Kidney (tissue), 14 donors: ENCODE results near the gene PODNL1. TPM values are rescaled to one million over a fixed set of nuclear protein-coding genes. Genes with fewer than 3 reads are reported as not detected.
"Not testable (repeated sequence)": the region's sequence is repeated elsewhere in the genome, so short reads cannot be mapped to it uniquely, and the experiment has no call there.

Experiments
- DNase-seq, 5 donors: peaks; one replicate each; pipeline ENCODE4 v3.0.0-alpha.2; 2013 to 2020
- FAIRE-seq: peaks from 2 replicates; lab custom pipeline; 2012; peaks lifted over from hg19 to GRCh38; lab: Jason Lieb, UNC
- H3K27ac ChIP-seq, 2 donors: one replicate each; pipeline ENCODE4 v1.7.0; 2013; ENCODE audit warnings: low read depth in 2 of 2, low read length in 2 of 2, inconsistent platforms in 1 of 2
- H3K27me3 ChIP-seq: one replicate; pipeline ENCODE4 v1.7.1; 2013; ENCODE audit warnings: low read length, inconsistent platforms; ENCODE audit not compliant: control insufficient read depth, insufficient read depth
- H3K36me3 ChIP-seq, 3 donors: one replicate each; pipeline versions ENCODE4 v1.7.0 to v1.7.1; 2013; ENCODE audit warnings: low read length in 3 of 3, control low read depth in 1 of 3, inconsistent platforms in 1 of 3; ENCODE audit not compliant: insufficient read depth in 3 of 3, control insufficient read depth in 2 of 3
- H3K4me1 ChIP-seq, 3 donors: one replicate each; pipeline versions ENCODE4 v1.7.0 to v1.7.1; 2013; ENCODE audit warnings: low read length in 3 of 3, inconsistent platforms in 1 of 3, low read depth in 1 of 3; ENCODE audit not compliant: control insufficient read depth in 2 of 3, insufficient read depth in 2 of 3
- H3K4me3 ChIP-seq, 3 donors: one replicate each; pipeline versions ENCODE4 v1.7.0 to v1.8.1; 2013; ENCODE audit warnings: low read length in 3 of 3, control low read depth in 1 of 3, inconsistent platforms in 1 of 3
- H3K9ac ChIP-seq, 3 donors: one replicate each; pipeline versions ENCODE4 v1.7.0 to v1.7.1; 2013; ENCODE audit warnings: low read length in 3 of 3, control low read depth in 1 of 3, inconsistent platforms in 1 of 3
- H3K9me3 ChIP-seq, 3 donors: one replicate each; pipeline versions ENCODE4 v1.7.0 to v1.7.1; 2013; ENCODE audit warnings: low read length in 3 of 3, control low read depth in 1 of 3, inconsistent platforms in 1 of 3; ENCODE audit not compliant: control insufficient read depth in 2 of 3, insufficient read depth in 1 of 3
- intact Hi-C: fragments of 100-400 bp; cut with DNase I; formaldehyde crosslinking; loops from one replicate; pipeline ENCODE4 v1.11.1; 2022
- polyA plus RNA-seq: library from polyadenylated mRNA; stranded (reverse); fragments of 350-450 nt; fragmentation: Illumina TruSeq; extraction: RNeasy Lipid Tissue Mini Kit (QIAGEN cat#74804); gene quantifications from one replicate; pipeline ENCODE4 v1.2.3, GENCODE V29; 2014; ENCODE audit warnings: low read depth, low replicate concordance; ENCODE audit not compliant: insufficient read depth
- total RNA-seq: library from RNA; stranded (reverse); fragmentation: NEBNext Ultra II Directional; extraction: Animal tissue kit (Norgen Biotek cat#: 25700); gene quantifications from one replicate; pipeline ENCODE4 v1.2.1, GENCODE V29; 2021
- TF ChIP-seq, protein P1 (sequence below): IDR thresholded peaks from 3 replicates; pipeline ENCODE4 v1.5.1; 2012; ENCODE audit warnings: mild to moderate bottlenecking, moderate library complexity, borderline replicate concordance; ENCODE audit not compliant: insufficient read depth; ENCODE audit errors: extremely low read depth
- donor health status: control.
- donor health status: control.
- donor health status: control.
- donor health status: control.
- donor health status: control.
- donor health status: DM: yes; HTN: yes; CAD: no.
- donor health status: Normal renal cell carcinoma (clear cell type).

The PODNL1 gene
- total and polyA plus RNA-seq, 2 donors from 2014 or later: 3.0 TPM; not detected in 1

- FAIRE-seq: no peak
- no peaks in the 10 kb centered on the region for H3K4me1 ChIP-seq
- TF ChIP-seq, protein P1, sequence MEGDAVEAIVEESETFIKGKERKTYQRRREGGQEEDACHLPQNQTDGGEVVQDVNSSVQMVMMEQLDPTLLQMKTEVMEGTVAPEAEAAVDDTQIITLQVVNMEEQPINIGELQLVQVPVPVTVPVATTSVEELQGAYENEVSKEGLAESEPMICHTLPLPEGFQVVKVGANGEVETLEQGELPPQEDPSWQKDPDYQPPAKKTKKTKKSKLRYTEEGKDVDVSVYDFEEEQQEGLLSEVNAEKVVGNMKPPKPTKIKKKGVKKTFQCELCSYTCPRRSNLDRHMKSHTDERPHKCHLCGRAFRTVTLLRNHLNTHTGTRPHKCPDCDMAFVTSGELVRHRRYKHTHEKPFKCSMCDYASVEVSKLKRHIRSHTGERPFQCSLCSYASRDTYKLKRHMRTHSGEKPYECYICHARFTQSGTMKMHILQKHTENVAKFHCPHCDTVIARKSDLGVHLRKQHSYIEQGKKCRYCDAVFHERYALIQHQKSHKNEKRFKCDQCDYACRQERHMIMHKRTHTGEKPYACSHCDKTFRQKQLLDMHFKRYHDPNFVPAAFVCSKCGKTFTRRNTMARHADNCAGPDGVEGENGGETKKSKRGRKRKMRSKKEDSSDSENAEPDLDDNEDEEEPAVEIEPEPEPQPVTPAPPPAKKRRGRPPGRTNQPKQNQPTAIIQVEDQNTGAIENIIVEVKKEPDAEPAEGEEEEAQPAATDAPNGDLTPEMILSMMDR: no peak
- H3K9ac ChIP-seq: no peak overlapping the region
- H3K4me3 ChIP-seq: no peak overlapping the region
- no peaks in the 10 kb centered on the region for H3K27me3 ChIP-seq
- H3K9me3 ChIP-seq: no peaks in the 10 kb centered on the region
- H3K27ac ChIP-seq: no peak overlapping the region
- intact Hi-C loops: no loop called here
- peak in 1 of 5 donors; percentile 72 for DNase-seq
- H3K36me3 ChIP-seq: peaks cover 3 to 42% (median 12%) of the 10 kb centered on the region in 3 donors
Measured at GRCh38 chr19:13968383-13968935, 30.2 kb upstream of the PODNL1 start.

GRCh38 chr19:13967206-13967605, 29.0 kb upstream of the PODNL1 start:
- H3K36me3 ChIP-seq: peaks cover 3 to 39% (median 10%) of the 10 kb centered on the region in 3 donors
- DNase-seq, H3K4me1 ChIP-seq, H3K9me3 ChIP-seq, intact Hi-C loops, FAIRE-seq, H3K27ac ChIP-seq, H3K27me3 ChIP-seq, H3K9ac ChIP-seq, H3K4me3 ChIP-seq: not testable (repeated sequence)

DNA sequence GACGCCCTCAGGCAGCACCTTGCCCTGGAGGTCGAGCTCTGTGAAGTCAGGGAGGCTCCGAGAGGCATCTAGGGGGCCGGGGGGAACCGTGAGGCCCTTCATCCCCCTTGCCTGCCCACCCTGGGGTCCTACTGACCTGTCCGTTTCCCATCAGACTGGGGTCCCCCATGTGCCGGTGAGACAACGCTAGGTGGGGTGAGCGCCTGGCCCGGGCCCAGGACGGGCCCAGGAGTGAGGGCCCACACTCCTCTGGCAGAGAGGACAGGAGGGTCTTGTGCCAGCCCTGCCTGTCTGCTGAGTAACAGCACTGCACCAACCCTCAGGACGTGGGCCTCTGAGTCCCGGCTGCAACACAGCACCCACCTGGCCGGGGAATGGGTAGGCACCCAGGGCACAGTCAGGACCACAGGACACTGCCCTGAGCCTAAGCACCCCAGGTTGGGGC, 28.5 kb upstream of the PODNL1 start:
- Histone ChIP-seq H3K36me3 (peaks cover 3 to 38% (median 10%) of the 10 kb centered on the region in 3 donors), H3K4me1 (no peaks in the 10 kb centered on the region), H3K4me3 (no peak overlapping the region), H3K27me3 (no peaks in the 10 kb centered on the region), H3K9me3 (no peaks in the 10 kb centered on the region), H3K27ac (no peak overlapping the region), H3K9ac (no peak overlapping the region)
- intact Hi-C loops: no loop called here
- peak in 1 of 5 donors; percentile 67 for DNase-seq
- TF ChIP-seq, protein P1: no peak
- FAIRE-seq: no peak

DNA sequence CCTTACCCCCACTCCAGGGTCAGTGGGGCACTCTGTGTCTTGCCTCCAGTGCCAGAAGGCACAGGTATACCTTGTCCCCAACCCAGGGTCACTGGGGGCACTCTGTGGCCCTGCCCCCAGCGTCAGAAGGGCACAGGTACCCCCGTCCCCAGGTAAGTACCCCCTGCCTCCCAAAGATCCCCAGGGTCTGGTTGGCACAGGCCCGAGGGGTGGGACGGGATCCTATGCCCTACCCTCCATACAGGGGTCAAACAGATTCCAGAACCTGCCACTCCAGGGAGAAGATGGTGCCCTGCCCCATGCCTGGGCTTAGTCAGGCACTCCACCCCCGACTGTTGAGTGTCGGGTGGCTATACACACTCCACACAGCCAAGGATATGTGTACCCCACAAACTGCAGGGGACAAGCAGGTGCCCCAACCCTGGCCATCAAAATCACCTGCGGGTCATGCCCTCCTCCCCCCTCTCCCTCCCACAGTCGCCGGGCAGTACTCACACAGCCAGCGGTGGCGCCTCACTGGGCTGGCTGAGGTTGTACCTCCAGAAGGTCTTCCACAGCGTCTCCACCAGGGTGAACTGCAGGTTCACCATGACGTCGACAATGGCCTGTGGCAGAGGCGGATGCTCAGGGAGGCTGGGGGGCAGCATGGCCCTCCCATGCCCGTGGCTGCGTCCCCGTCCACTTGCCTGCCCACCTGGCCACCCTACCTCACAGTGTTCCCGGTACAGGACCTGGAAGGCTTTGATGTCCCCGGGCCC, 27.9 kb upstream of the PODNL1 start:
- H3K27me3 ChIP-seq: no peaks in the 10 kb centered on the region
- TF ChIP-seq, protein P1: no peak
- no peak overlapping the region for H3K27ac ChIP-seq
- H3K9me3 ChIP-seq: no peaks in the 10 kb centered on the region
- DNase-seq (peak in 2 of 5 donors; percentile 36 to 63), FAIRE-seq (no peak)
- intact Hi-C loops: no loop called here
- no peak overlapping the region for H3K9ac ChIP-seq
- H3K36me3 ChIP-seq: peaks cover 3 to 38% (median 10%) of the 10 kb centered on the region in 3 donors
- H3K4me1 ChIP-seq: no peaks in the 10 kb centered on the region
- no peak overlapping the region for H3K4me3 ChIP-seq
